Lung (tissue), 12 donors: ENCODE measurements around the gene AGPS. TPM values are rescaled to one million over a fixed set of nuclear protein-coding genes. Genes with fewer than 3 reads are reported as not detected.

Experiments
- ATAC-seq: fragments of 200-7000 bp; cut with Tn5 transposase; one replicate; pipeline ENCODE4 v1.9.1; 2020; ENCODE audit warnings: moderate number of reproducible peaks; ENCODE audit not compliant: insufficient read depth, low FRiP score
- DNase-seq, 3 donors: peaks; one replicate each; pipeline ENCODE4 v3.0.0-alpha.2; 2013 to 2017
- H3K27ac ChIP-seq, 2 donors: one replicate each; pipeline ENCODE4 v1.5.1; 2013; ENCODE audit warnings: mild to moderate bottlenecking in 2 of 2, moderate library complexity in 2 of 2, control low read depth in 1 of 2, inconsistent platforms in 1 of 2, low read depth in 1 of 2, low read length in 1 of 2
- H3K27me3 ChIP-seq, 3 donors: one replicate each; pipeline ENCODE4 v1.5.1; 2013; ENCODE audit warnings: low read length in 2 of 3; ENCODE audit not compliant: control insufficient read depth in 3 of 3, insufficient read depth in 3 of 3
- H3K36me3 ChIP-seq, 4 donors: one replicate each; pipeline ENCODE4 v1.5.1; 2013; ENCODE audit warnings: low read length in 4 of 4, mild to moderate bottlenecking in 1 of 4, moderate library complexity in 1 of 4; ENCODE audit not compliant: control insufficient read depth in 4 of 4, insufficient read depth in 4 of 4
- H3K4me1 ChIP-seq, 5 donors: one replicate each; pipeline ENCODE4 v1.5.1; 2013; ENCODE audit warnings: low read length in 5 of 5, mild to moderate bottlenecking in 2 of 5, moderate library complexity in 1 of 5; ENCODE audit not compliant: control insufficient read depth in 5 of 5, insufficient read depth in 5 of 5
- H3K4me3 ChIP-seq: one replicate; pipeline ENCODE4 v1.5.1; 2013; ENCODE audit warnings: mild to moderate bottlenecking, control low read depth, moderate library complexity
- H3K9ac ChIP-seq, 2 donors: one replicate each; pipeline ENCODE4 v1.5.1; 2013; ENCODE audit warnings: low read length in 2 of 2, control low read depth in 1 of 2; ENCODE audit not compliant: insufficient read depth in 1 of 2
- H3K9me3 ChIP-seq, 4 donors: one replicate each; pipeline ENCODE4 v1.5.1; 2013; ENCODE audit warnings: low read length in 3 of 4, mild to moderate bottlenecking in 1 of 4, moderate library complexity in 1 of 4; ENCODE audit not compliant: control insufficient read depth in 4 of 4, insufficient read depth in 3 of 4
- WGBS, 2 donors: extraction: QIAGEN DNeasy Blood & Tissue Kit; methylation state at CpG; one replicate each; pipeline ENCODE4 v1.1.7; 2013; 5-methylcytosine and 5-hydroxymethylcytosine counted together
- polyA plus RNA-seq, 2 donors: library from polyadenylated mRNA; stranded (reverse); fragments of 200-250 nt; gene quantifications; one replicate each; pipeline ENCODE4 v1.2.1, GENCODE V29; 2013
- total RNA-seq, 2 donors: library from RNA; depleted of rRNA in 1 of 2; stranded (reverse); fragments of >200 nt in 1 of 2; gene quantifications; one replicate each; pipeline ENCODE4 v1.2.1, GENCODE V29; 2014 to 2021
- TF ChIP-seq, protein P1 (sequence below): IDR thresholded peaks from 2 replicates; pipeline ENCODE4 v1.5.1; 2012; ENCODE audit warnings: mild to moderate bottlenecking; ENCODE audit errors: control extremely low read depth, extremely low read depth
- donor health status: control.
- donor health status: control.
- donor health status: Bipolar disorder and iron deficiency.
- donor health status: healthy.
- donor health status: DM: yes; HTN: yes; CAD: no.

The AGPS gene
- total and polyA plus RNA-seq, 4 donors = 5.2 to 43.9 (median 23.8) TPM

DNA sequence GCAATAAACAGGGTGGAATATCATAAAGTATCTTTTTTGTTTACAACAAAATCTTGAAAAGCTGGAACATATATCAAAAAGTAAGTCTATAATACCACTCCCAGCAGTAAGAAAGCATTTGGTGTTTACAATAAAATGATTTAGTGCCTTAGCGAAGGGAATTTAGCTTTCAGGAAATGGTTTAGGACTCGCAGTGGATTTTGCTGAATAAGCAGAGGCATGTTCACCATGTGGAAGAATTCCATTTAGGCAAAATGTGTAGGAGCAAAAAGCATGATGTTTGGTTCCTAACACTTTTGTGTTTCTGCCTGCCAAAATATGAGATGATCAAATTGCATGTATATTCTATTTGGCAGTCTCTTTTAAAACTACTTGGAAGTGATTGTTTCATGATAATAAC, 163.6 kb downstream of the AGPS start:
- peaks cover 0 to 2% (median 0%) of the 10 kb centered on the region in 4 donors for H3K9me3 ChIP-seq
- TF ChIP-seq, protein P1, sequence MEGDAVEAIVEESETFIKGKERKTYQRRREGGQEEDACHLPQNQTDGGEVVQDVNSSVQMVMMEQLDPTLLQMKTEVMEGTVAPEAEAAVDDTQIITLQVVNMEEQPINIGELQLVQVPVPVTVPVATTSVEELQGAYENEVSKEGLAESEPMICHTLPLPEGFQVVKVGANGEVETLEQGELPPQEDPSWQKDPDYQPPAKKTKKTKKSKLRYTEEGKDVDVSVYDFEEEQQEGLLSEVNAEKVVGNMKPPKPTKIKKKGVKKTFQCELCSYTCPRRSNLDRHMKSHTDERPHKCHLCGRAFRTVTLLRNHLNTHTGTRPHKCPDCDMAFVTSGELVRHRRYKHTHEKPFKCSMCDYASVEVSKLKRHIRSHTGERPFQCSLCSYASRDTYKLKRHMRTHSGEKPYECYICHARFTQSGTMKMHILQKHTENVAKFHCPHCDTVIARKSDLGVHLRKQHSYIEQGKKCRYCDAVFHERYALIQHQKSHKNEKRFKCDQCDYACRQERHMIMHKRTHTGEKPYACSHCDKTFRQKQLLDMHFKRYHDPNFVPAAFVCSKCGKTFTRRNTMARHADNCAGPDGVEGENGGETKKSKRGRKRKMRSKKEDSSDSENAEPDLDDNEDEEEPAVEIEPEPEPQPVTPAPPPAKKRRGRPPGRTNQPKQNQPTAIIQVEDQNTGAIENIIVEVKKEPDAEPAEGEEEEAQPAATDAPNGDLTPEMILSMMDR = no peak
- no peak overlapping the region for H3K27ac ChIP-seq
- no peaks in the 10 kb centered on the region for H3K36me3 ChIP-seq
- H3K4me3 ChIP-seq = no peak overlapping the region
- no peak overlapping the region for H3K9ac ChIP-seq
- 64 to 65% methylated on average over 2 of the region's 2 CpGs for WGBS, 2 donors
- DNase-seq = peak; percentile 51 to 94 (median 93)
- H3K4me1 ChIP-seq = peaks cover 0 to 16% (median 5%) of the 10 kb centered on the region in 5 donors
- ATAC-seq = no peak
- no peaks in the 10 kb centered on the region for H3K27me3 ChIP-seq

DNA sequence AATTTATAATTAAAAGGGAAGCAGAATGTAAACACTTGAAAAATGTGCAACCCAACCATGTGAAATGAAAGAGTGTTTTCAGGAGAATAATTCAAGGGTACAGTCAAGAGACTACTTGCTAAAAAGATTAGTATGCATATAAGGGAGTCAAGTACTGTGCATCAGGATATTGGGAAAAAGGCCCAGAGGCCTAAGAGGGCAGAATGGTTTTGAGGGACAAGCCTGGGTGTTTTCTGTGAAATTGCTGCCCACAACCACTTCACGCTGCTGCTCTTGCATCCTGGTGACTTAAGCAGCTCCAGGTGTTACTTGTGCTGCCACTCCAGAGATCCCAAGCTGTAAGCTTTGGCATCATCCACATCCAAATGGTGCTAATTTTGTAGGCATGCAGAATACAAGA, 165.2 kb downstream of the AGPS start:
- TF ChIP-seq, protein P1 = no peak
- DNase-seq (no peak), ATAC-seq (no peak)
- Histone ChIP-seq H3K27me3 (no peaks in the 10 kb centered on the region), H3K36me3 (no peaks in the 10 kb centered on the region), H3K9me3 (peaks cover 0 to 2% (median 0%) of the 10 kb centered on the region in 4 donors), H3K4me1 (peaks cover 0 to 12% (median 0%) of the 10 kb centered on the region in 5 donors), H3K27ac (no peak overlapping the region), H3K4me3 (no peak overlapping the region), H3K9ac (no peak overlapping the region)
- 95 to 98% methylated on average over 1 of the region's 1 CpG for WGBS, 2 donors

DNA sequence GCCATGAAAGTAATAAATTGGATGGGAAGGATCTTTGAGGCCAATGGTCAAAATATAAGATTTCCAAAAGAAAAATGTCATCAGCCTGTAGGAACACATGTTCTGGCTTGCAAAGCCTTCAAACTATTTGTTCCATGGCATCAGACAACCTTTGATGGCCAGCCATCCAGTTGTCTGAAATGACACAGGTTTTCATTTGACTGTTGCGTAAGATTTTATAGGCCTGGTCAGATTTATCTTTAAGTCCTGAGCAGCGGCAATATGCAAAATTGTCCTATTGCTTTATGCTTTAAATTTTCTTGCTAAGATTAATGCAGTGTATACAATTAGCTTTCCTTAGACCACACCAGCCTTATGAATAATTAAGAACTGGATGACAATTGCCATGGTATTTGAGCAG, 167.1 kb downstream of the AGPS start:
- Histone ChIP-seq H3K4me3 (no peak overlapping the region), H3K4me1 (peaks cover 0 to 12% (median 0%) of the 10 kb centered on the region in 5 donors), H3K9ac (no peak overlapping the region), H3K36me3 (no peaks in the 10 kb centered on the region), H3K27me3 (no peaks in the 10 kb centered on the region), H3K9me3 (peaks cover 0 to 2% (median 0%) of the 10 kb centered on the region in 4 donors), H3K27ac (no peak overlapping the region)
- no peak for ATAC-seq
- TF ChIP-seq, protein P1 = no peak
- DNase-seq = no peak
- WGBS, 2 donors = 97 to 98% methylated on average over 2 of the region's 2 CpGs

DNA sequence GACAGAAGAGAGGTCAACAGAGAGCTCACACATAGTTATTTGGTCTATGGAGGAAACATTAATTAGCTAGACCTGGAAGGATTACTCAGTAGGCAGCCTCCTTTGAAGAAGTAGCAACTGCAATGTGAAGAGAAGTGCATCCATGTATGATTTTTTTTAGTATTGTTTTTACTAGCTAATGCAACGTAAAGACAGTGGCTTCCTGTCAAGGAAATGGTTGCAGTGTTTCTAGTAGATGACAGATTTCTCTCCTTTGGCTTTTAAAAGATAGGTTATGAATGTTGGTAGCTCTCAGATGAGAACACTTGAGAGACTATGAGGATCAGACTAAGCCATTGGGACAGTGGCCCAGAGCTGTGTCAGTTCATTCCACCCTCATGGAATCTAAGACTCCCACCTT, 175.8 kb downstream of the AGPS start:
- H3K4me1 ChIP-seq = no peaks in the 10 kb centered on the region
- no peaks in the 10 kb centered on the region for H3K9me3 ChIP-seq
- no peak overlapping the region for H3K4me3 ChIP-seq
- H3K27me3 ChIP-seq = no peaks in the 10 kb centered on the region
- H3K27ac ChIP-seq = no peak overlapping the region
- no peak overlapping the region for H3K9ac ChIP-seq
- DNase-seq (no peak), ATAC-seq (no peak)
- WGBS, 2 donors = 31 to 33% methylated on average over 1 of the region's 1 CpG
- H3K36me3 ChIP-seq = no peaks in the 10 kb centered on the region
- TF ChIP-seq, protein P1 = no peak
